HG03159 (cell line): ENCODE data around the gene R3HCC1L.
A peak's percentile ranks its signal among the peaks of the same experiment; 100 is the strongest.

Experiments used
- ATAC-seq: cut with Tn5 transposase; IDR thresholded peaks from one replicate; pipeline ENCODE4 v1.9.1; 2021; ENCODE audit warnings: mild to moderate bottlenecking, moderate library complexity; ENCODE audit not compliant: unreplicated experiment

Gene R3HCC1L

DNA sequence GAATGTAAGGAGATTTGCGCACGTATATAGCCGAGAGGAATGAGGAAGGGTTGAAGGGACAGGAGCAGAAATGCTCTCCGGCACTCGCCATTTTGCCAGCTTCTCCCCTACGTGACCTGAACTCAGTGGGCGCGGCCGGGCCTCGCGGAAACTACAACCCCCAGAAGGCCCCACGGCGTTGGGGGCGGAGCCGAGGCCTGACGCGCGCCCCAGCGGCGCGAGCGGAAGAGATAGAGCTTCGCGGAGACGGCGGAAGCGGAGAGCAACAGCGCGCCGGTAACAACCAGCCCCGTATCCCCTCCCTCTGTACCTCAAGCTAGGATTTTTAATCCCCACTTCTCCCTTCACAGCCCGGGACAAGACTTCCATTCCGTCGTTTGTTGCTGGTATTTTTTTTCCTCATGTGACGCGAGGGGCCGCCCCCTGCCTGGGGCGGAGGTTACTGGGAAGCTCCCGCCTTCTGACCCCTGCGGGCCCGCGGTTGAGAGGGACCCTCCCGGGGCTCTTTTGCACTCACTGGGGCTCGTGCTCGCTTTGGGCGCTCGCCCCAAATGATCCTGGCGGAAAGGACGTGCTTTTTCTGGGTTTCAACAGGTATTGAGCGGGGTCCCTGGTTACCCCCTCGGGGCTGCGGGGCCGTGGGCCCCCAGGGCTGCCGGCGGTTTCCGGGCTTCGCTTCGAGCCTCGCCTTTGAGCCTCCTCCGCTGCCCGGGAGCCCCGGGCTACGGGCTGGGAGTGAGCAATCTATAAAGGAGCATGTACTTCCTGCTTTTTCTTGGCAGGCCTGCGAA is at the start of gene R3HCC1L:
R3HCC1L (plus strand) TSS at position 227 of the 791 bp plus-strand sequence. CDS start 73,458 bp downstream, outside the sequence.
- peak; percentile 91 for ATAC-seq

DNA sequence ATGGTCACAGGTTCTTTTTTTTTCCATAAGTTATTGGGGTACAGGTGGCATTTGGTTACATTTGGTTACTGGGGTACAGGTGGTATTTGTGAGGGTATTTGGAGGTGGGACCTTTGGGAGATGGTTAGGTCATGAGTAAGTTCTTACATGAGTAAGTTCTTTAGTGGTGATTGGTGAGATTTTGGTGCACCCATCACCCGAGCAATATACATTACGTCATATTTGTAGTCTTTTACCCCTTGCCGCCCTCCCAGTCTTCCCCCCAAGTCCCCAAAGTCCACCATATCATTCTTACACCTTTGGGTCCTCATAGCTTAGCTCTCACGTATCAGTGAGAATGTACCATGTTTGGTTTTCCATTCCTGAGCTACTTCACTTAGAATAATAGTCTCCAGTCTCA is 49.2 kb upstream of the R3HCC1L start:
- no peak for ATAC-seq

DNA sequence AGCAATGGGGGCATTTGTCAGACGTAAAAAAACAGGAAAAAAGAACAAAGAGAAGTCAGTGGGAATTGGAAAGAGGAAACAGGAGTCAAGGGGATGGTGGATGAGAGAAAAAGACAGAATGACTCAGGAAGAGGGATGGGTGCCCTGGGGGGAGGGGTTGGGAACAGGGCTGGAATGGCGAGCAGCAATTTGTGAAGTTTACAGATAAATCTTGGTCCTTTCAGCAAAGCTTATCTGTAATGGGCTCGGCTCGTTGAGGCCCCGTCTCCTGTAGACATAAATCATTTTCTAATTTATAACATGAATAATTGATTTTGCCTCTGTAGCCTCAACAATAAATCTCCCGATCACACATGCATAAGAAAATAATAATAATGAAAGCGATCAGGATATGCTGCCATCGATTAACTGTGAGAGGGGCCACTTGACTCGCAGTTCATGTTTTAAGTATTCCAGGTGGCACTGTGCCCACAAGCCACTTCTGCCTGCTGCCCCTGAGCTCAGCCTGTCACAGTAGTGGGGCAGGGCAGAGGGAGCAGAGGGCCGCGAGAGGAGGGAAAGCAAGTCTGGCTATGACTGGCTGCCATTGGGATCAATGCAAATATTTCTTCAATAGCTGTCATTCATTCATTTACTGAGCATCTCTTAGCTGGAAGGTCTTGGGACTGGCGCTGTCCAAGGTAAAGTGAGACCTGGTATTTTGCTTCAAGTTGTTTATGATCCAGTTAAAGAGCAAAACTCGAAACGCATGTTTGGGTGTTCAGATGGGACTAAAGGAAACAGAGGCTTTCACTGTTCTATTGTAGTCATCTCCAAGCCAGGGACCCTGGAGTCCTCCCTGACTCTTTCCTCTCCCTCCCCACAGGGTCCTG is 47.4 kb upstream of the R3HCC1L start:
- ATAC-seq: no peak

DNA sequence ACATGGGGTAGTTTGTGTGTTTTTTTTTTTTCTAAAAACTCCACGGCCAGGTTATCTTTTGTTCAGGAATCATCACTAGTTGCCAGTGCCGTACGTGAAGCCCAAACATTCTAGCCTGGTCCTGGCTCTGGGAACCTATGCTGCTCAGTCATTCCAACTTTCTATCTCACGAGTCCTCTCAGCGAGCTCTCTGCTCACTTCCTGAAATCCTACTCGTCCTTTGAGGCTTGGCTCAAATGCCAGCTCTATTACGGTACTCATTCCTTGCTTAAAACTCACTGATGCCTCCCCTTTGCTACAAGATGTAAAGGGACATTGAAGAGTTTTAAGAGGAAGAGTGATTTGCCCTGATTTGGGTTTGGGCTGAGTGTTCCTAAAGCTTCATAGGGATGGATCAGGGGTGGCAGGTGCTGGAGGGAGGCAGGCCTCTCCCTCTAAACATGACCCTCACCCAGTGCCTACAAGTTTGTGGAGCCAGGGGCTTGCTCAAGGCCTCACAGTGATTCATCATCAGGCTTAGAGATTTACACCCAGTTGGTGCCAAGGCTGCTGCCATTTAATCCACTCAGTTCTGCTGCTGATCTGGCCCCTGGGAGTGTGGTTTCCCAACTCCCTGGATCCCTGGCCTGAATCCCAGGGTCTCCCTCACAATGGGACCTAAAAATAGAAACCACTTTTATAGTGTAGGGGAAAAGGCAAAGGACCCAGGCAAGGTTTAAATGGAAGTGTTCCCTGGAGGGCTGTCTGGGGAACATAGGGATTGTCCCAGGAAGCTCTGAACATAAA is 46.1 kb upstream of the R3HCC1L start:
- ATAC-seq: no peak

DNA sequence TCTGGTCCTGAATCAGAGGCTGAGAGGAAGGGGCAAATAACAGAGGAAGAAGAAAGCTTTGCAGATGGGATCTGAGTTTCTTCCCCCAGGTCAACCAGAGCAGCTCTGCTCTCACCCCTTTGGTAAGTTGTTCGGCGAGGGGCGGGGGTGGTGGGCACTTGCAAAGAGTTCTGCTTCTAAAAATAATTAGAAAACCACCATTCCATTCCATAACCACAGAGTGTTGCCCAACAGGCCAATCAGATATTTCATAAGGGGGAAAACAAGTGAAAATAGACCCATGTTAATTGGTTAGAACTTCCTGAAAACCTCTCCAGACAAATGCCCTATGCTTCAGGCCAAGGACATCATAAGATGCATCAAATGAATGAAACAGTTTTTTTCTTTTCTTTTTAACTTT is 43.6 kb upstream of the R3HCC1L start:
- ATAC-seq: no peak

DNA sequence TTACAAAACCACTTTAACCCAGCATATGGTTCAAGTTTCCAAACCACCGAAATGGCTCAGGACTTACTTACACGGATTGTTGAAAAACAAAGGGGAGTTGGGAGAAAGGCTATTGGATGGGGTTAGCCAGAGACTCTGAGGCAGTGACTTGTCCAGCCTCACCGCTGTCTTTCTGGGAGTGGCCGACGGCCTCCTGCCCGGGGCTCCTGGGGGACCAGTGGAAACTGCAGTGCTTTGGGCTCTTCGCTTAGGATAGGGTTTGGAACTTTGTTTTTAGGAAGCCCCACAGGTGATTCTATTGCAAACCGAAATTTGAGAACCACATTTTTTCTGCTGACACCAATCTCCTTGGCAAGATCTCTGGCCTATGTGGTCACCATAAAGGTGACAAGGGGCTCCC is 38.1 kb upstream of the R3HCC1L start:
- no peak for ATAC-seq

DNA sequence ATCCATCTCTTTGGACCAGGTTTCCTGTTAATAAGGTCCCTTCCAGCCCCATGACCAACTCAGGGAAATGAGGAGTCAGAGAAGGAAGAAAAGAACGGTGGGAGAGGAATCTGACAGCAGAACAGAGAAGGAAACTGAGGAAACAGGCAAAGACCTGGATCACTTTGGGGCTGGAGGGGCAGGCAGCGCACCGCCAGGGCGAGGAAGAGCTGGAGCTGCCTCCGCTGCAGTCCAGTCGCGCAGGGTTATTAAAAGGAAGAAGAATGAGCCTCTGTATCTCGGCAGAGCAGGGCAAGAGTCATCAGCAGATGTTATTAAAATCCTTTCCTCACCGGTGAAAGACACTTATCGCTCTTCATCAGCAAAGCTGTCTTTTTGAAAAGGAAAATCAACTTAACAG is 37.7 kb upstream of the R3HCC1L start:
- ATAC-seq: no peak

DNA sequence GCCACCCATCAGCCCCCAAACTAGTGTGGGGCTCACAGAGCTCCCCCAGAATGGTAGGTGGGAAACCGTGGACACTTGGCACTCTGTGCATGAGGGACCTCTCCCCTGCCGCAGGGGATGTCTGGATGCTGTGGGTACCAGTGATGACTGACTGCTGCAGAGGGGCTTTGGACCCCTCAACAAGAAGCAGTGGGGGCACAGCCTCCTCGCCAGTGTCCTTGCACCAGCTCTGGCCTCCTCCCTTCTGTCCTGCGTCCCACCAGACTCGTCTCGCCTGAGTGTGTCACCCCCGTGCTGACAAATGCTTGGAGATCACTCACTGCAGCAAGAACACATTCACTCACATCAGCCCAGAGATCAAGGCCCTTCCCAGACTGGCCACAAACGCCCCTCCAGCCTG is 37.3 kb upstream of the R3HCC1L start:
- ATAC-seq: no peak

DNA sequence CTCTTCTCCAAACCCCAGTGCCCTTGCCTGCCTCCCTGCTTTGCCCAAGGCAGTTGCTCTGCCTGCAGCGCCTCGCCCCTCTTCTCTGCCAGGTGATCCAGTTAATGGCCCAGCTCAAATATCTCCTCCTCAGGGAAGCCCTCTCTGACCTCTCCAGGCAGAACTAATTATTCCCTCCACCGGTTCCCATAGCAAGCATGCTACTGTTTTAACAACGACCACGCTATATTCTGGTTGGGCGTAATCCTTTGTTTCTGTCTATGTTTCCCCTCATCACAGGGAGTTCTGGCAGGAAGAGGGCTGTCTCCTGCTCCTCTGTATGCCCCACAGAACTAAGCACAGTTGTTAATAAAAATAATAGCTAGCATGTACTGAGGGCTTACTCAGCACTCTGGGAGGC is 36.8 kb upstream of the R3HCC1L start:
- ATAC-seq: no peak

DNA sequence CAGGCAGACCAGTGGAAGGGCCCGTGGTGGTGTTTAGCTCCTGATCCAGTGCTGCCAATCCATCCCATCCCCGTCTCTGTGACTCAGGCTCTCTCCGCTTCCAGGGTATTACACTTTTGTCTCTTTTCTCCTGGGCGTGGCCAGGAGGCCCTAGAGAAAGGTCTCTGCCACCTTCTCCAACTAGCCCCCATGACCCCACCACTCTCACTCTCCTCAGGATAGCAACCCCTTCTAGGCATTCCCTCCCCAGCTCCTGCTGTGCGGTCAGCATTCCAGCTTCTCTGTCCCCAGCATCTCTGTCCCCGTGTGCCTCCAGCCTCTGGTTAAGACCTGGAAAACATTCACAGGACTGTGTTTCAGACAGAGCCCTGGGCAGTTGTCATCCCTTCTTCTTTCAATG is 36.2 kb upstream of the R3HCC1L start:
- ATAC-seq: no peak

DNA sequence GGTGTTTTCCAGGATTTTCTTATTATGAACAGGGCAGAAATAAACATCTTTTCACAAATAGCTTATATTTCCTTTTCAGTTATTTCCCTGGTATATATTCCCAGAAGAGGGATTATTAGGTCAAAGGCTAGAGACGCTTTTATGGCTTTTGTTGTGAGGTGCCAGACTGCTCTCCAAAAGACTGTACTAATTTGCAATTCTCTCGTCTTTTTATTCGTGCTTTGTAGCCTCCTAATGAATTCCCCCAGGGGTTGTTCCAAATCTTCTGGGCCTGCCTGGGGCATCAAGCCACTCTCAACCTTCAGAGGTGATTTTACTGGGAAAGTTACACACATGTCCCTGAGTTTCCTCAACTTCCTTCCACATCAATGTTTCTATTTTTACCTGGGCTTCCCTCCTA is 34.0 kb upstream of the R3HCC1L start:
- ATAC-seq: no peak

DNA sequence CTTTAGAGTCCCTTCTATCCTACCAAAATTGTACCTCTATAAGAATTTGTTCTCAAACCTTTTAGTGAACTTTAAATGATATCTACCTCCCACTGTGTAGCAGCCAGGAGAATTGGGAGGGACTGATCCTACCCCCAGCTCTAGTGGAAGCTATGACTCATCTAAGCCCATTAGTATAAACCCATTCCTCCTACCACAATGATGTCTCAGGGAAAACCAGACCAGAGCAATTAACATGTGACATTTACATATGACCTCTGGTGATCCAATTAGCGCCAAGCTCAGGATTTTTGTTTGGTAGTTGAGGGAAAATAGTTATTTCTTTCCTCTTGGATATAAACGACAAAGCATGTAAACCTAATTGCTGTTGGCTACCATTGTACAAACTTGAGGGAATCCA is 33.1 kb upstream of the R3HCC1L start:
- no peak for ATAC-seq

DNA sequence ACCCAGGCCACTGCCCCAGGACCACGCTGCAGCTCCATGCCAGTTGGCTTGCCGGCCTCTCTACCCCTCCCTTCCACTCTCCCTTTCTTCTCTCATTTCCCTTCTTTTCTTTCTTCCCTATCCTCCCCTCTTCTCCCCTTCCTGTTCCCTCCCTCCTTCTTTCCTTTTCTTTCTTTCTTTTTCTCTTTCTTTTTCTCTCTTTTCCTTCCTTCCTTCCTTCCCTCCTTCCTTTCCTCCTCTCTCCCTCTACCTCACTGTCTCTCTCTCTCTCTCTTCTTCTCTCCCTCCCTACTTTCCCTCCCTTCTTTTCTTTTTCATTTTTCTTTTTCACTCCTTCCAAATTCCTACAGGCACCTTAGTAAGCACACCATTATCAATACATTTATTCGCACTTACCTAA is 30.3 kb upstream of the R3HCC1L start:
- no peak for ATAC-seq

DNA sequence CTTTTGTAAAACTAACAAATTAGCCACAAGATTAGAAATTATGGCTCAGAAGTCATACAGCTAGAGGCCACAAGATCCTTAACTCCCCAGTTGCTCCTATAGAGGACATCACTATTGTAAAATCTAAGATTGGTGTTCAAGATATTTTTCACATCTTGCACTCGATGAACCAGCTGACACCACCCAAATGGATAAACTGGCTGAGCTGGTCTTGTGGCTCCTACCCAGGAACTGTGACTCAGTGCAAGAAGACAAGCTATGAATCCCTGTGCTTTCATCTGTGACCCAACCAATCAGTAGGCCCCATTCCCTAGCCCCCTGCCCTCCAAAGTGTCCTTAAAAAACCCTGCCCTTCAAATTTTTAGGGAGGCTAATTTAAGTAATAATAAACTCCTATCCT is 27.9 kb upstream of the R3HCC1L start:
- ATAC-seq: no peak

DNA sequence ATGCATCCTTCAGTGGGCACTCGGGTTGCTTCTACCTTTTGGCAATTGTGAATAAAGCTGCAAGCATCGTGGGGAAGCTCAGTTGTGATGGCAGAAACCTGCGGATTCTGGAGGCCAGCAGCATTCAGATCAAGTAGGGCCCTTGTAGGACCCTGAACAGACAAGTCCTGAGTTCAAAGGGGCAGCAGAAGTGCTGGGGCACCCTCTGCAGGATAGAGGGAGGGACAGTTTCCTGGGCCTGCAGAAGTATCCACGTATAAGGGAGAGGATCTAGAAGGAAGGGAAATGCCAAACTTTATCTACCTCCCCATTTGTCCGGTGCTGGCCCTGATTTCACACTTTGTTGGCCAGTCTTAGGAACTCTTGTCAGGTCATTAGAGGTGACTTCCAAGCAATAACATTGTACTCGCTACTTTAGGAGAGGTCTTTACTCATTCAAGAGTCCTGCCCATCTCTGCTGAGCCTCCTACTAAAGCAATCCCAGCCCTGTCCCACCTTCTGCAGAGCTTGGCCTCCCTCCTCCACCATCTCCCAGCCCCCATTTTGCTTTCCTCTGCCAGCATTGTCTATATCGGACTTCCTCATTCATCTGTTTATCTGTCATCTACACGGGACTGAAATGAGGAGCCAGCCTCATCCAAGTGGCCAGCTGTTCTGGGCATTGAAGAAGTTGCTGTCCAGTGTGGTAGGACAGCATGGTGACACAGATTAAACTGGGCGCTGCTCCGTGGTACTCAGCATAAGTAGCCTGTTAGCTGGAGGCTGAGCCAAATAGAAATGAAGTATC is 26.6 kb upstream of the R3HCC1L start:
- ATAC-seq: no peak

DNA sequence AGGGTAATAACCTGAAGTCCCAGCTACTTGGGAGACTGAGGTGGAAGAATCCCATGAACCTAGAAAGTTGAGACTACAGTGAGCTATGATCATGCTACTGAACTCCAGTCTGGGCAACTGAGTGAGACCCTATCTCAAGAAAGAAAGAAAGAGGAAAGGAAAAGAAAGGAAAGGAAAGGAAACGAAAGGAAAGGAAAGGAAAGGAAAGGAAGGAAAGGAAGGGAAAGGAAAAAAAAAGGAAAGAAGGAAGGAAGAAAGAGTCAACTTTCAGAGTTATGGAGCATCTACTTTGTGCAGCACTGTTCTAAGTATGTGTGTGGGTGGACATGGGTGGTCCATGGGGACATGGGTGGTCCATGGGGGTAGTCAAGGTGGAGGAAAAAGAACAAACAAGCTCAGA is 24.1 kb upstream of the R3HCC1L start:
- no peak for ATAC-seq

DNA sequence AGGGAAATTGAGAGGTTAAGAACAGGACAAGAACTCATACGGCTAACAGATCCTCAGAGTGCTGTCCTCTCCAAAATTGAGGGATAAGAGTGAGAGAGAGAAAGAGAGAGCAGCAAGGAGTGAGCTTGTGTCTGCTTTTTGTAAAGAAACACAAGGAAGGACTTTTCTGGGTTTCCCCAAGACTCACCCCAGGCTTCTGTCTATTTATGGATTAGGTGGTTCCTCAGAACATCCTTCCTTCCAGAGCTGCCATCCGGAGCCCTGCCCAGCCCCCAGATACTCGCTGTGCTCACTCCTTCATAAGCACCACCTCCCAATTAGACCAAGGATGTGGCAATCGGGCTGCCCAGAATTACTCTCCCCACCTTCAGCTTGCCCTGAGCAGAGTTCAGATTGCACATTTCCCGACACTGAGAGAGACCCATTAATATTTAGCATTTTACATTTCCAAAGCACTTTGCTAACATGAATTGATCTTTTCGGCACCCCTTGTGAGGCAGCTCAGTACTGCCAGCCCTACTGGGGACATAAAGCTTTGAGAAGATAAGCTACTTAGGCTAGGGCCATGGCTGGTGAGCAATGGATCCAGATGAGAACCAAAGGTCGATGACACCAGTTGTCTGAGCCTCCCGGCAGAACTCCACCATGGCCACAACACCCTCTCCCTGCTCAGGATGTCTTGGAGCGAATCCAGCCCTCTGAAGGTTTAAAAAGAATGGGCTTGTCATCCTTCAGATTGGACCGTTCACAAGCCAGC is 19.2 kb upstream of the R3HCC1L start:
- ATAC-seq: no peak

DNA sequence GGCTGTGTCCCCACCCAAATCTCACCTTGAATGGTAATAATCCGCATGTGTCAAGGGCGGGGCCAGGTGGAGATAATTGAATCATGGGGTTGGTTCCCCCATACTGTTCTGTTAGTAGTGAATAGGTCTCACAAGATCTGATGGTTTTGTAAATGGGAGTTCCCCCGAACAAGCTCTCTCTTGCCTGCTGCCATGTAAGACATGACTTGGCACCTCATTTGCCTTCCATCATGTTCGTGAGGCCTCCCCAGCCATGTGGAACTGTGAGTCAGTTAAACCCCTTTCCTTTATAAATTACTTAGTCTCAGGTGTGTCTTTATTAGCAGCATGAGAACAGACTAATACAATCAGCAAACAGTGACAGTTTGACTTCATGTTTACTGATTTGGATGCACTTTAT is 14.6 kb upstream of the R3HCC1L start:
- no peak for ATAC-seq

DNA sequence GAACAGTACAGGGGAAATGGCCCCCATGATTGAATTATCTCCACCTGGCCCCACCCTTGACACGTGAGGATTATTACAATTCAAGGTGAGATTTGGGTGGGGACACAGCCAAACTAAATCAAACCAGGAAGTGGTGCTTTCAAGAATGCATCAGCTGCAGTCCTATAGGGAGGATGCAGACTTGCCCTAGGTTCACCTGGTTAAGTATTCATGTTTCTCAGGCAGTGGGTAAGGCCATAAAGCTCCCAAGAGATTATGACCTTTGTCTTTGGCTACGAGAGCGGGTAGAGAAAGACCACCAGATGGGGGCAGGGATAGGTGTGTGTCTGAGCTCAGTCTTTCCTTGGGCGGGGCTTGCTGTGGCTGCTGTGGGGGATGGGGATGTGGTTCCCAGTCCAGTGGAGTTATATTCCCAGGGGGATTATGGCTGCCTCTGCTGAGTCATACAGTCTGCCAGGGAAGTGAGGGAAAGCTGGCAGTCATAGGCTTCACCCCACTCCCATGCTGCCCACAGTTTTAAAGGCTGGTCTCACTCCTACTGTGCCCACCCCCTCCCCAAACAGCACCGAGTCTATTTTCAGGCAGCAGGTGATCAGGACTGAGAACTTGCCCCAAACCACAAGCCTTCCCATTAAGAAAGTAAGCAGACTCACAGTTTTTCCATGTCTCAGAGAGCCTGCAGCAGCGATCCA is 8.4 kb upstream of the R3HCC1L start:
- no peak for ATAC-seq
